Osteoblast (primary cell): Measurements from ENCODE around the gene IKZF2. TPM values are rescaled to one million over a fixed set of nuclear protein-coding genes. Genes with fewer than 3 reads are reported as not detected.

Experiments
- DNase-seq: peaks from one replicate; pipeline ENCODE4 v3.0.0; 2011; ENCODE audit warnings: low spot score, mixed read lengths; ENCODE audit not compliant: insufficient read length; ENCODE audit errors: missing footprints
- H2AFZ ChIP-seq: 2 replicates; pipeline ENCODE4 v1.6.0; 2011; ENCODE audit warnings: mild to moderate bottlenecking, low read length
- H3K27ac ChIP-seq: 2 replicates; pipeline ENCODE4 v1.5.1; 2011; ENCODE audit warnings: mild to moderate bottlenecking, low read depth, low read length, moderate library complexity
- H3K27me3 ChIP-seq: 2 replicates; pipeline ENCODE4 v1.6.0; 2012; ENCODE audit warnings: mild to moderate bottlenecking, control low read depth, inconsistent platforms, low read length, moderate library complexity; ENCODE audit not compliant: insufficient read depth
- H3K36me3 ChIP-seq: 2 replicates; pipeline ENCODE4 v1.5.1; 2011; ENCODE audit warnings: mild to moderate bottlenecking, low read length, control low read depth, moderate library complexity; ENCODE audit not compliant: insufficient read depth
- H3K4me1 ChIP-seq: 2 replicates; pipeline ENCODE4 v1.5.1; 2011; ENCODE audit warnings: mild to moderate bottlenecking, low read length, control low read depth, moderate library complexity; ENCODE audit not compliant: insufficient read depth
- H3K4me2 ChIP-seq: 2 replicates; pipeline ENCODE4 v1.6.0; 2011; ENCODE audit warnings: mild to moderate bottlenecking, low read length; ENCODE audit not compliant: insufficient read depth
- H3K4me3 ChIP-seq: fragments of 200-600 bp; sonication (generic); 3 replicates; pipeline ENCODE4 v1.5.1; 2012; ENCODE audit warnings: mild to moderate bottlenecking, low read length, inconsistent platforms; ENCODE audit not compliant: insufficient read depth
- H3K79me2 ChIP-seq: 2 replicates; pipeline ENCODE4 v1.6.0; 2012; ENCODE audit warnings: mild to moderate bottlenecking, low read length, control low read depth, inconsistent platforms; ENCODE audit not compliant: insufficient read depth
- H3K9me3 ChIP-seq: 2 replicates; pipeline ENCODE4 v1.5.1; 2011; ENCODE audit warnings: low read depth, low read length, control low read depth
- H4K20me1 ChIP-seq: 2 replicates; pipeline ENCODE4 v1.6.0; 2012; ENCODE audit warnings: mild to moderate bottlenecking, low read length, control low read depth; ENCODE audit not compliant: insufficient read depth
- total RNA-seq: library from RNA; depleted of rRNA; stranded (reverse); fragments of >200 nt; gene quantifications from 2 replicates; pipeline ENCODE4 v1.2.3, GENCODE V29; 2012
- TF ChIP-seq, protein P1 (sequence below): IDR thresholded peaks from 2 replicates; pipeline ENCODE4 v1.5.1; 2011; ENCODE audit warnings: mild to moderate bottlenecking, low read depth, low read length, moderate library complexity; ENCODE audit errors: extremely low read depth

IKZF2 gene
- total RNA-seq, 1 donor, result 11.9 TPM

- DNase-seq, result no peak
- TF ChIP-seq, protein P1, sequence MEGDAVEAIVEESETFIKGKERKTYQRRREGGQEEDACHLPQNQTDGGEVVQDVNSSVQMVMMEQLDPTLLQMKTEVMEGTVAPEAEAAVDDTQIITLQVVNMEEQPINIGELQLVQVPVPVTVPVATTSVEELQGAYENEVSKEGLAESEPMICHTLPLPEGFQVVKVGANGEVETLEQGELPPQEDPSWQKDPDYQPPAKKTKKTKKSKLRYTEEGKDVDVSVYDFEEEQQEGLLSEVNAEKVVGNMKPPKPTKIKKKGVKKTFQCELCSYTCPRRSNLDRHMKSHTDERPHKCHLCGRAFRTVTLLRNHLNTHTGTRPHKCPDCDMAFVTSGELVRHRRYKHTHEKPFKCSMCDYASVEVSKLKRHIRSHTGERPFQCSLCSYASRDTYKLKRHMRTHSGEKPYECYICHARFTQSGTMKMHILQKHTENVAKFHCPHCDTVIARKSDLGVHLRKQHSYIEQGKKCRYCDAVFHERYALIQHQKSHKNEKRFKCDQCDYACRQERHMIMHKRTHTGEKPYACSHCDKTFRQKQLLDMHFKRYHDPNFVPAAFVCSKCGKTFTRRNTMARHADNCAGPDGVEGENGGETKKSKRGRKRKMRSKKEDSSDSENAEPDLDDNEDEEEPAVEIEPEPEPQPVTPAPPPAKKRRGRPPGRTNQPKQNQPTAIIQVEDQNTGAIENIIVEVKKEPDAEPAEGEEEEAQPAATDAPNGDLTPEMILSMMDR, result no peak
These were observed 194.5 kb downstream of the IKZF2 start for GRCh38 chr2:212956665-212957607.

DNA sequence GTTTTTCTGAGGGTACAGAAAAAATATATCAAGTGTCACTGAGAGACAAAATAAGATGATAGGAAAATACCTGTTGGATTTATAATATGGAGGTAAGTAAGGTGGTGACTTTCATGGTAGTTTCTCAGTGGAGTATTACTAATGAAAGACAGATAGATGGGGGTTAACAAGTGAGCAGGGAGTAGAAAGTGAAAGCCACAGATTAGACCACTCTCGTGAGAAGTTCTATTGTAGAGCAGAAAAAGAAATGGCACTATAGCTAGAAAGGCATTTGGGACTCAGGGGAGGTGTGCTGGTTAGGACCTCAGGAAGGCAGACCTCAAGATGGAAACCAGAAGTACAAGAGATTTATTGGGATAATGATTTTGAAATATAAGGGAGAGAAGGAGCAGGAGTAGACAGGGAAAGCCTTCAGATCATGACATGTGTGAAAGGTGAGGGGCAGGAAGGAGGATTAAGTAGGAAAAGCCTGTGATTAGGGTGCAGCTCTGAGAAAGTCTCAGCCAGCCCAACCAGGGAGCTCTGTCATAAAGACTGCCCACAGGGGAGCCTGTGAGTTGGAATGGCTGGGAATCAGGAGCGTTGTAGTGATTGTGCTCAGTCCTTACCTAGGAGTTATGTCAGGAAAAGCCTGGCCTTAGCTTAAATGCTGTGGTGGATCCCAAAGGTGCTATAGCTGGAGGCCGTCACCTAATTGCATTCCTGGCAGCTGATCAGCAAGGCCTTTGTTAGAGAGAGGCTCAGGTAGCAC is 198.1 kb downstream of the IKZF2 start:
- Histone ChIP-seq H3K36me3 (no peaks in the 10 kb centered on the region), H4K20me1 (no peaks in the 10 kb centered on the region), H3K27me3 (no peaks in the 10 kb centered on the region), H2AFZ (no peak overlapping the region), H3K9me3 (no peaks in the 10 kb centered on the region), H3K79me2 (no peaks in the 10 kb centered on the region), H3K4me2 (no peak overlapping the region), H3K4me1 (peaks cover 20% of the 10 kb centered on the region), H3K27ac (no peak overlapping the region), H3K4me3 (no peak overlapping the region)
- no peak for DNase-seq
- TF ChIP-seq, protein P1, result no peak

More at GRCh38 chr2:212956665-212957607, 194.5 kb downstream of the IKZF2 start:
- H4K20me1 ChIP-seq, result no peaks in the 10 kb centered on the region
- peaks cover 11% of the 10 kb centered on the region for H3K4me1 ChIP-seq
- H3K4me3 ChIP-seq, result no peak overlapping the region
- no peak overlapping the region for H3K27ac ChIP-seq
- no peaks in the 10 kb centered on the region for H3K79me2 ChIP-seq
- no peaks in the 10 kb centered on the region for H3K9me3 ChIP-seq
- H2AFZ ChIP-seq, result peak overlapping the region; percentile 50
- H3K36me3 ChIP-seq, result no peaks in the 10 kb centered on the region
- no peaks in the 10 kb centered on the region for H3K27me3 ChIP-seq
- peak overlapping the region; percentile 27 for H3K4me2 ChIP-seq

DNA sequence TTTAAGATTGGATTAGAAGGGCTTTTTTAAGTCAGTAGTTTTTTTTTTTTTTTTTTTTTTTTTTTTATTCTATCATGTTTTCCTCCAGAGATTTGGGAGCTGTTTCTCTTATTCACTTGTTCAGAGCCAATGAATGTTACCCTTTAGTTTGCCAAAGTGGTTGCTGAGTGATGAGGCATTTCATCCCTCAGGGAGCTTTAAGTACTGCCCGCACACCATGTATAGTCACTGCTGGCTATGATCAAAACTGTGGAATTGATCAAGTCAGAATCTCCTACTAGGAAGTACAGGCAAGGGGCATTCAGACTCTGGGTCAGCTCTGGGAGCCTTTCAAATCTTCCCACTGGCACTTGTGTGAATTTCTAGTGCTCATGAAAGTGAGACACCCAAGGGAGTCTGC is 201.6 kb downstream of the IKZF2 start:
- no peak for DNase-seq
- TF ChIP-seq, protein P1, result no peak
- no peaks in the 10 kb centered on the region for H3K9me3 ChIP-seq
- H3K36me3 ChIP-seq, result no peaks in the 10 kb centered on the region
- no peaks in the 10 kb centered on the region for H4K20me1 ChIP-seq
- no peaks in the 10 kb centered on the region for H3K27me3 ChIP-seq
- H2AFZ ChIP-seq, result peak overlapping the region; percentile 12
- H3K4me1 ChIP-seq, result peaks cover 15% of the 10 kb centered on the region
- no peaks in the 10 kb centered on the region for H3K79me2 ChIP-seq
- H3K4me3 ChIP-seq, result no peak overlapping the region
- no peak overlapping the region for H3K27ac ChIP-seq
- no peak overlapping the region for H3K4me2 ChIP-seq

Other genes starting within 250 kb of the IKZF2 start
- 46.9 and 47.8 TPM in 2 replicates for gene SPAG16, start 132.9 kb upstream of the IKZF2 start, total RNA-seq